ENCODE data around the gene SCNN1G.
"Not testable (repeated sequence)": the region's sequence is repeated elsewhere in the genome, so short reads cannot be mapped to it uniquely, and the experiment has no call there.

Gene SCNN1G

GRCh38 chr16:23182679-23183542 is at the start of gene SCNN1G:
TSS of gene SCNN1G (plus strand) at chr16:23182745. CDS start at chr16:23186272, 3,527 bp downstream.
- DNase-seq (ENCODE audit: low spot score) = peak; percentile 58

- DNase-seq (ENCODE audit: low spot score) = no peak
Measured at GRCh38 chr16:23132775-23133463, 49.6 kb upstream of the SCNN1G start.

GRCh38 chr16:23134274-23134673 is 48.3 kb upstream of the SCNN1G start:
- DNase-seq (ENCODE audit: low spot score) = no peak

- no peak for DNase-seq (ENCODE audit: low spot score)
Measured at GRCh38 chr16:23137256-23137655, 45.3 kb upstream of the SCNN1G start.

GRCh38 chr16:23137818-23138217 is 44.7 kb upstream of the SCNN1G start:
- no peak for DNase-seq (ENCODE audit: low spot score)

- no peak for DNase-seq (ENCODE audit: low spot score)
Measured at GRCh38 chr16:23140107-23140506, 42.4 kb upstream of the SCNN1G start.

- no peak for DNase-seq (ENCODE audit: low spot score)
Measured at GRCh38 chr16:23141033-23141432, 41.5 kb upstream of the SCNN1G start.

- no peak for DNase-seq (ENCODE audit: low spot score)
Measured at GRCh38 chr16:23141500-23141899, 41.0 kb upstream of the SCNN1G start.

- peak; percentile 12 for DNase-seq (ENCODE audit: low spot score)
Measured at GRCh38 chr16:23141959-23142740, 40.4 kb upstream of the SCNN1G start.

GRCh38 chr16:23143391-23143790 is 39.2 kb upstream of the SCNN1G start:
- DNase-seq (ENCODE audit: low spot score) = no peak

GRCh38 chr16:23144393-23144792 is 38.2 kb upstream of the SCNN1G start:
- not testable (repeated sequence) for DNase-seq (ENCODE audit: low spot score)

GRCh38 chr16:23145186-23145585 is 37.4 kb upstream of the SCNN1G start:
- peak; percentile 97 for DNase-seq (ENCODE audit: low spot score)

- peak; percentile 96 for DNase-seq (ENCODE audit: low spot score)
Measured at GRCh38 chr16:23145608-23146007, 36.9 kb upstream of the SCNN1G start.

- peak; percentile 33 for DNase-seq (ENCODE audit: low spot score)
Measured at GRCh38 chr16:23146877-23147601, 35.5 kb upstream of the SCNN1G start.

- no peak for DNase-seq (ENCODE audit: low spot score)
Measured at GRCh38 chr16:23147666-23148065, 34.9 kb upstream of the SCNN1G start.

GRCh38 chr16:23148166-23148512 is 34.4 kb upstream of the SCNN1G start:
- DNase-seq (ENCODE audit: low spot score) = no peak

GRCh38 chr16:23148513-23149266 is 33.9 kb upstream of the SCNN1G start:
- DNase-seq (ENCODE audit: low spot score) = peak; percentile 76

- DNase-seq (ENCODE audit: low spot score) = peak; percentile 98
Measured at GRCh38 chr16:23149267-23149992, 33.1 kb upstream of the SCNN1G start, which contains the start of gene USP31. TSS of gene USP31 (minus strand) at chr16:23149452. CDS start at chr16:23149270, 182 bp downstream.

- no peak for DNase-seq (ENCODE audit: low spot score)
Measured at GRCh38 chr16:23149993-23150364, 32.6 kb upstream of the SCNN1G start.
